Measurements from ENCODE around the gene NUDT17.
"Not testable (repeated sequence)": the region's sequence is repeated elsewhere in the genome, so short reads cannot be mapped to it uniquely, and the experiment has no call there.

DNA sequence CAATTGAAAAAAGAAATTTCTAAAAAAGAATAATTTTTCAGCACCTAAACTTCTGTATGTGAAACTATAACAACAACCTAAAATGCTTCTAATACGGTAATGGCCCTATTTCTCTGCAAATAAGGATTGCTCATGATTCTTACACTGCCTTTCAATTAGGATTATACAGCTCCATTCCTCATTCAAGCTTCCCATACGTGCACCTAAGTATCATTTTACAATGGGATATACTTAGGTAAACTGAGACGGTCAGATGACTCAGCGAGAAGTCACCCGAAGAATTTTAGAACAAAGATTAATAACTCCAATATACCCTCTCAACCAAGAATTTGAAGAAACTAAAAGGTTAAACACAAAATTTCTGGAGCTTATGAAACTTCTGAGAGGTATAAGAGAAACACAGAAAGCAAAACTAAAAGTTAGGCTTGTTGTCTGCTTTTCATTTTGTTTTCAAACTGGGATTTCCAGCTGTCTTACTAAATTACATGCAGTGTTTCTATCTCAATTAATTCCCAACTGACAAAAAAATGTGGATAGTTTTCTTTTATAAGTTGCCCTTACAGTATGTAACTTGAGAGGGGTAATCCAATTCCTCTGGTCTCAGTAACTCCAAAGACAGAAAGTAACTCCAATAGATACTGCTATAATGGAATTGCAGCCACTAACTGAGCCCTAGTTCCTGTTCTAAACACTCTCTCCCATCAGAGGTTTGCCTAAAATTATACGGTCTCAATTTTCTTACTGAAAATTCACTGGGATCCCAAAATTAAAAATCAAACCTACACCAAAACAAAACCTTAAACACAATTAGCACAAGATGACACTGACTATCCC lies 32.2 kb upstream of the NUDT17 start:
- TF ChIP-seq, protein P1, sequence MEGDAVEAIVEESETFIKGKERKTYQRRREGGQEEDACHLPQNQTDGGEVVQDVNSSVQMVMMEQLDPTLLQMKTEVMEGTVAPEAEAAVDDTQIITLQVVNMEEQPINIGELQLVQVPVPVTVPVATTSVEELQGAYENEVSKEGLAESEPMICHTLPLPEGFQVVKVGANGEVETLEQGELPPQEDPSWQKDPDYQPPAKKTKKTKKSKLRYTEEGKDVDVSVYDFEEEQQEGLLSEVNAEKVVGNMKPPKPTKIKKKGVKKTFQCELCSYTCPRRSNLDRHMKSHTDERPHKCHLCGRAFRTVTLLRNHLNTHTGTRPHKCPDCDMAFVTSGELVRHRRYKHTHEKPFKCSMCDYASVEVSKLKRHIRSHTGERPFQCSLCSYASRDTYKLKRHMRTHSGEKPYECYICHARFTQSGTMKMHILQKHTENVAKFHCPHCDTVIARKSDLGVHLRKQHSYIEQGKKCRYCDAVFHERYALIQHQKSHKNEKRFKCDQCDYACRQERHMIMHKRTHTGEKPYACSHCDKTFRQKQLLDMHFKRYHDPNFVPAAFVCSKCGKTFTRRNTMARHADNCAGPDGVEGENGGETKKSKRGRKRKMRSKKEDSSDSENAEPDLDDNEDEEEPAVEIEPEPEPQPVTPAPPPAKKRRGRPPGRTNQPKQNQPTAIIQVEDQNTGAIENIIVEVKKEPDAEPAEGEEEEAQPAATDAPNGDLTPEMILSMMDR (IDR thresholded peaks at IDR 0.05; ENCODE audit: insufficient read depth, low read length, poor library complexity, severe bottlenecking) = not testable (repeated sequence)
- not testable (repeated sequence) for TF ChIP-seq EZH2phosphoT487 (conservative IDR thresholded peaks at IDR 0.05; ENCODE audit: low read length)
